Right lobe of liver (tissue), 6 donors: Measurements from ENCODE around the gene RNLS. TPM values are rescaled to one million over a fixed set of nuclear protein-coding genes. Genes with fewer than 3 reads are reported as not detected.
"Not testable (repeated sequence)": the region's sequence is repeated elsewhere in the genome, so short reads cannot be mapped to it uniquely, and the experiment has no call there.

Source experiments
- ATAC-seq, 4 donors: fragments of 200-7000 bp; cut with Tn5 transposase; one replicate each; pipeline ENCODE4 v1.9.1; 2020; ENCODE audit warnings: mild to moderate bottlenecking in 4 of 4, moderate library complexity in 4 of 4
- DNase-seq, 3 donors: peaks; one replicate each; pipeline ENCODE4 v3.0.0-alpha.2; 2020
- H3K27ac ChIP-seq, 3 donors: fragments of 200-600 bp; one replicate each; pipeline ENCODE4 v1.8.0; 2022
- H3K27me3 ChIP-seq, 2 donors: fragments of 200-600 bp; one replicate each; pipeline ENCODE4 v1.8.0; 2022
- H3K36me3 ChIP-seq, 4 donors: fragments of 200-600 bp; sonication (generic) in 1 of 4; one replicate each; pipeline versions ENCODE4 v1.5.1 to v1.8.0; 2017 to 2022; ENCODE audit warnings: control low read depth in 1 of 4
- H3K4me1 ChIP-seq, 4 donors: fragments of 200-600 bp; sonication (generic) in 1 of 4; one replicate each; pipeline versions ENCODE4 v1.5.1 to v1.8.0; 2017 to 2022; ENCODE audit warnings: control low read depth in 1 of 4
- H3K4me3 ChIP-seq, 3 donors: fragments of 200-600 bp; one replicate each; pipeline ENCODE4 v1.8.0; 2022
- H3K9me3 ChIP-seq, 4 donors: fragments of 200-600 bp; sonication (generic) in 1 of 4; one replicate each; pipeline versions ENCODE4 v1.5.1 to v1.8.0; 2017 to 2022; ENCODE audit warnings: control low read depth in 1 of 4
- POLR2A ChIP-seq: fragments of 450-650 bp; IDR thresholded peaks from one replicate; pipeline ENCODE4 v1.6.1; 2017; ENCODE audit warnings: antibody characterized with exemption, mild to moderate bottlenecking
- WGBS: methylation state at CpG from one replicate; pipeline ENCODE4 v1.1.6; 2018; ENCODE audit warnings: low coverage, low lambda C conversion rate; ENCODE audit not compliant: insufficient coverage; ENCODE audit errors: missing lambda C conversion rate; 5-methylcytosine and 5-hydroxymethylcytosine counted together
- intact Hi-C, 2 donors: fragments of 100-400 bp; cut with DNase I; formaldehyde crosslinking; loops; one replicate each; pipeline versions ENCODE4 v1.11.2 to v1.14.1; 2022
- total RNA-seq, 6 experiments: library from RNA; depleted of rRNA in 2 of 6; stranded (reverse); fragments of >200 nt in 2 of 6; fragmentation: NEBNext Ultra II Directional in 3 of 6; extraction: Animal tissue kit (Norgen Biotek cat#: 25700) in 3 of 6; gene quantifications; one replicate each; pipeline versions ENCODE4 v1.1.0 to v1.2.4, GENCODE V29; 2016 to 2023
- TF ChIP-seq, protein P1 (sequence below), 4 donors: fragments of 200-600 bp in 3 of 4; fragments of 450-650 bp in 1 of 4; IDR thresholded peaks; one replicate each; pipeline versions ENCODE4 v1.5.1 to v1.8.0; 2016 to 2022; ENCODE audit warnings: antibody characterized with exemption in 4 of 4, mild to moderate bottlenecking in 2 of 4
- donor health status: DM: no; HTN: yes; CAD: no.
- donor health status: DM: no; HTN: no; CAD: no.
- donor health status: DM: no; HTN: no; CAD: no.
- donor health status: DM: no; HTN: yes; CAD: no.
- donor health status: DM: no; HTN: yes; CAD: no.

RNLS gene
- total RNA-seq, 6 experiments from 2014 or later, result 5.9 to 10.5 (median 7.3) TPM

DNA sequence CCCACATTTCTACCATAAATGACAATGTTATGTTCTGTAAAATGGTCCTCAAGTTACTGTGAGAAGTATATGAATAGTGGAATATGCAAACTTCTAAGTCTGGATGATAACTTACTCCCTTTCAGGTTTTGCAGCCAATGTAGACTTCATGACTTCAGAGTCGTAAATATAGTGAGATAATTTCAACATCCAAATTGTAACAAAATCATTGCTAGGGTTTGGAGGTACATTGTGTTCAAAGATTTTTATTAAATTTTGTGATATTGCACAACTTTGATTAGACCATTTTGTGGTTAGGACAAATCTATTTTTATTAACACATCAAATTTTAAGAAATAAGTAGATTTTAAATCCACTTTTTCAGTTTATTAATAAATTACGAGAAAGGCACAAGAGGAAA lies 270.3 kb downstream of the RNLS start:
- TF ChIP-seq, protein P1, sequence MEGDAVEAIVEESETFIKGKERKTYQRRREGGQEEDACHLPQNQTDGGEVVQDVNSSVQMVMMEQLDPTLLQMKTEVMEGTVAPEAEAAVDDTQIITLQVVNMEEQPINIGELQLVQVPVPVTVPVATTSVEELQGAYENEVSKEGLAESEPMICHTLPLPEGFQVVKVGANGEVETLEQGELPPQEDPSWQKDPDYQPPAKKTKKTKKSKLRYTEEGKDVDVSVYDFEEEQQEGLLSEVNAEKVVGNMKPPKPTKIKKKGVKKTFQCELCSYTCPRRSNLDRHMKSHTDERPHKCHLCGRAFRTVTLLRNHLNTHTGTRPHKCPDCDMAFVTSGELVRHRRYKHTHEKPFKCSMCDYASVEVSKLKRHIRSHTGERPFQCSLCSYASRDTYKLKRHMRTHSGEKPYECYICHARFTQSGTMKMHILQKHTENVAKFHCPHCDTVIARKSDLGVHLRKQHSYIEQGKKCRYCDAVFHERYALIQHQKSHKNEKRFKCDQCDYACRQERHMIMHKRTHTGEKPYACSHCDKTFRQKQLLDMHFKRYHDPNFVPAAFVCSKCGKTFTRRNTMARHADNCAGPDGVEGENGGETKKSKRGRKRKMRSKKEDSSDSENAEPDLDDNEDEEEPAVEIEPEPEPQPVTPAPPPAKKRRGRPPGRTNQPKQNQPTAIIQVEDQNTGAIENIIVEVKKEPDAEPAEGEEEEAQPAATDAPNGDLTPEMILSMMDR (IDR thresholded peaks at IDR 0.05), result no peak
- TF ChIP-seq POLR2A, result no peak
- intact Hi-C loops, result no loop called here
- no peak for ATAC-seq
- no peak for DNase-seq
- no peaks in the 10 kb centered on the region for H3K27me3 ChIP-seq
- no peaks in the 10 kb centered on the region for H3K4me1 ChIP-seq
- WGBS, result 94% methylated on average over 2 of the region's 2 CpGs
- no peaks in the 10 kb centered on the region for H3K36me3 ChIP-seq
- no peak overlapping the region for H3K4me3 ChIP-seq
- H3K27ac ChIP-seq, result no peak overlapping the region
- no peaks in the 10 kb centered on the region for H3K9me3 ChIP-seq

- no peak for TF ChIP-seq POLR2A
- H3K27me3 ChIP-seq, result no peaks in the 10 kb centered on the region
Observed at GRCh38 chr10:88311264-88311663, 271.9 kb downstream of the RNLS start.

GRCh38 chr10:88309365-88309764 lies 273.8 kb downstream of the RNLS start:
- Histone ChIP-seq H3K9me3 (no peaks in the 10 kb centered on the region), H3K36me3 (no peaks in the 10 kb centered on the region), H3K27ac (no peak overlapping the region), H3K27me3 (no peaks in the 10 kb centered on the region), H3K4me1 (no peaks in the 10 kb centered on the region), H3K4me3 (no peak overlapping the region)
- ATAC-seq (no peak), DNase-seq (no peak)
- intact Hi-C loops, result no loop called here
- WGBS, result 87% methylated on average over 3 of the region's 3 CpGs
- TF ChIP-seq, protein P1 (IDR thresholded peaks at IDR 0.05), result no peak
- TF ChIP-seq POLR2A, result no peak

More at GRCh38 chr10:88311264-88311663, 271.9 kb downstream of the RNLS start:
- 56% methylated on average over 1 of the region's 1 CpG for WGBS
- Histone ChIP-seq H3K27ac (no peak overlapping the region), H3K36me3 (no peaks in the 10 kb centered on the region), H3K9me3 (no peaks in the 10 kb centered on the region), H3K4me1 (no peaks in the 10 kb centered on the region), H3K4me3 (no peak overlapping the region)
- DNase-seq (no peak), ATAC-seq (no peak)
- intact Hi-C loops, result no loop called here

- intact Hi-C loops, H3K9me3 ChIP-seq, H3K36me3 ChIP-seq, H3K4me3 ChIP-seq, H3K27ac ChIP-seq, ATAC-seq, H3K27me3 ChIP-seq, DNase-seq, H3K4me1 ChIP-seq: not testable (repeated sequence)
- 96% methylated on average over 2 of the region's 2 CpGs for WGBS
Observed at GRCh38 chr10:88308361-88308760, 274.8 kb downstream of the RNLS start.

DNA sequence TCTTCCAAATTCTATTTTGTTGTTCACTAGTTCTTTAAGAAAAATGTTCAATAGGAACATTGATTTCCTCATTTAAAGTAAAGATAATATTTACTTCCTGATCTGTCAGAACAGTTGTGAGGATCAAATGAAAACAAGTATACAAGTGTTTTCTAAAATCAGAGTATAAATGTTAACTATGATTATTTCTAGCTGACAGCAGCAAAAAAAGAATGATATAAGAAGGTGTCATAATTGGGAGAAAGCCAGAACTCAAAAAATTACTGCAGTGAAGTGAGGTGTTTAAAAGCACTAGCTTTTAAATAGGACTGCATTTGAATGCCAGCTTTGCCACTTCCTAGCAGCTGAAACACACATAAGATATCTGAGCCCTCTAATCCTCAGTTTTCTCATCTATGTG lies 283.3 kb downstream of the RNLS start:
- Histone ChIP-seq H3K27me3 (no peaks in the 10 kb centered on the region), H3K9me3 (no peaks in the 10 kb centered on the region), H3K27ac (no peak overlapping the region), H3K36me3 (no peaks in the 10 kb centered on the region), H3K4me1 (no peaks in the 10 kb centered on the region), H3K4me3 (no peak overlapping the region)
- intact Hi-C loops, result no loop called here
- ATAC-seq (no peak), DNase-seq (no peak)
- TF ChIP-seq POLR2A, result no peak
- TF ChIP-seq, protein P1 (IDR thresholded peaks at IDR 0.05), result no peak

- Histone ChIP-seq H3K4me1 (no peaks in the 10 kb centered on the region), H3K36me3 (no peaks in the 10 kb centered on the region), H3K27me3 (no peaks in the 10 kb centered on the region), H3K4me3 (no peak overlapping the region), H3K27ac (no peak overlapping the region), H3K9me3 (no peaks in the 10 kb centered on the region)
- ATAC-seq, result no peak
- intact Hi-C loops, result no loop called here
- TF ChIP-seq POLR2A, result no peak
- TF ChIP-seq, protein P1 (IDR thresholded peaks at IDR 0.05), result no peak
- no peak for DNase-seq
- 87% methylated on average over 3 of the region's 3 CpGs for WGBS
Observed at GRCh38 chr10:88297103-88297502, 286.0 kb downstream of the RNLS start.
